Endothelial cell of hepatic sinusoid (primary cell): Measurements from ENCODE around the gene CISD1.
"Not testable (repeated sequence)": the region's sequence is repeated elsewhere in the genome, so short reads cannot be mapped to it uniquely, and the experiment has no call there.

Experiments used
- in situ Hi-C: cut with HindIII; loops from 2 replicates; pipeline ENCODE4 v1.10.0; 2017; ENCODE audit warnings: low sequenced_read_pairs

Gene CISD1

GRCh38 chr10:58268946-58269781, at the start of gene CISD1:
Gene CISD1 (plus strand): TSS chr10:58269162. CDS start chr10:58269274, 112 bp downstream.
- in situ Hi-C loops: no loop called here

- in situ Hi-C loops: no loop called here
Observed at GRCh38 chr10:58219875-58220274, 49.1 kb upstream of the CISD1 start.

GRCh38 chr10:58220769-58221451, 48.1 kb upstream of the CISD1 start:
- in situ Hi-C loops: no loop called here

- in situ Hi-C loops: no loop called here
Observed at GRCh38 chr10:58225654-58226053, 43.3 kb upstream of the CISD1 start.

GRCh38 chr10:58229856-58230255, 39.1 kb upstream of the CISD1 start:
- in situ Hi-C loops: loop anchor here (10.0 kb wide), 1 partner anchor 55 kb away; no protein-coding TSS in a partner anchor

- in situ Hi-C loops: loop anchor here (10.0 kb wide), 1 partner anchor 48 kb away; no protein-coding TSS in a partner anchor
Observed at GRCh38 chr10:58237014-58237834, 31.7 kb upstream of the CISD1 start.

GRCh38 chr10:58239561-58240169, 29.3 kb upstream of the CISD1 start:
- in situ Hi-C loops: loop anchor here (10.0 kb wide), 1 partner anchor 45 kb away; no protein-coding TSS in a partner anchor

GRCh38 chr10:58240531-58240930, 28.4 kb upstream of the CISD1 start:
- in situ Hi-C loops: no loop called here

- in situ Hi-C loops: no loop called here
Observed at GRCh38 chr10:58241346-58241745, 27.6 kb upstream of the CISD1 start.

GRCh38 chr10:58243269-58243668, 25.7 kb upstream of the CISD1 start:
- in situ Hi-C loops: no loop called here

GRCh38 chr10:58243801-58244200, 25.2 kb upstream of the CISD1 start:
- in situ Hi-C loops: not testable (repeated sequence)

- in situ Hi-C loops: not testable (repeated sequence)
Observed at GRCh38 chr10:58244242-58244641, 24.7 kb upstream of the CISD1 start.

GRCh38 chr10:58244666-58245065, 24.3 kb upstream of the CISD1 start:
- in situ Hi-C loops: not testable (repeated sequence)

- in situ Hi-C loops: no loop called here
Observed at GRCh38 chr10:58253184-58253583, 15.8 kb upstream of the CISD1 start.

- in situ Hi-C loops: no loop called here
Observed at GRCh38 chr10:58254644-58255043, 14.3 kb upstream of the CISD1 start.

- in situ Hi-C loops: not testable (repeated sequence)
Observed at GRCh38 chr10:58256013-58256780, 12.8 kb upstream of the CISD1 start.

- in situ Hi-C loops: no loop called here
Observed at GRCh38 chr10:58258977-58259692, 9.8 kb upstream of the CISD1 start.

GRCh38 chr10:58260334-58260733, 8.6 kb upstream of the CISD1 start:
- in situ Hi-C loops: no loop called here

- in situ Hi-C loops: no loop called here
Observed at GRCh38 chr10:58262766-58263165, 6.2 kb upstream of the CISD1 start.
